Suprapubic skin (tissue), 4 donors: Measurements from ENCODE around the gene UBE2D1. TPM values are rescaled to one million over a fixed set of nuclear protein-coding genes. Genes with fewer than 3 reads are reported as not detected.

Source experiments
- DNase-seq, 2 donors: peaks; one replicate each; pipeline ENCODE4 v3.0.0-alpha.2; 2019; ENCODE audit warnings: low spot score in 2 of 2
- H3K27ac ChIP-seq: fragments of 200-600 bp; sonication (generic); one replicate; pipeline ENCODE4 v1.5.1; 2019
- H3K27me3 ChIP-seq: fragments of 200-600 bp; sonication (generic); one replicate; pipeline ENCODE4 v1.5.1; 2019
- H3K36me3 ChIP-seq: fragments of 200-600 bp; sonication (generic); one replicate; pipeline ENCODE4 v1.5.1; 2019
- H3K4me1 ChIP-seq: fragments of 200-600 bp; sonication (generic); one replicate; pipeline ENCODE4 v1.5.1; 2019
- H3K4me3 ChIP-seq: fragments of 200-600 bp; sonication (generic); one replicate; pipeline ENCODE4 v1.5.1; 2019; ENCODE audit warnings: mild to moderate bottlenecking
- H3K9me3 ChIP-seq: fragments of 200-600 bp; sonication (generic); one replicate; pipeline ENCODE4 v1.5.1; 2019
- EP300 ChIP-seq: sonication (generic); formaldehyde crosslinking; IDR thresholded peaks from one replicate; pipeline ENCODE4 v1.6.1; 2017; ENCODE audit warnings: antibody characterized with exemption
- POLR2A ChIP-seq, 2 donors: fragments of 450-650 bp; IDR thresholded peaks; one replicate each; pipeline ENCODE4 v1.6.1; 2017; ENCODE audit warnings: antibody characterized with exemption in 2 of 2, mild to moderate bottlenecking in 2 of 2, moderate library complexity in 2 of 2
- POLR2AphosphoS5 ChIP-seq, 3 donors: sonication (generic); formaldehyde crosslinking; IDR thresholded peaks; one replicate each; pipeline ENCODE4 v1.6.1; 2017; ENCODE audit warnings: antibody characterized with exemption in 3 of 3
- WGBS: methylation state at CpG from one replicate; pipeline ENCODE4 v1.1.5; 2018; 5-methylcytosine and 5-hydroxymethylcytosine counted together
- total RNA-seq, 4 donors: library from RNA; depleted of rRNA; stranded (reverse); fragments of >200 nt; gene quantifications; one replicate each; pipeline ENCODE4 v1.1.0, GENCODE V29; 2016
- TF ChIP-seq, protein P1 (sequence below), 2 donors: fragments of 200-600 bp in 1 of 2; fragments of 450-650 bp in 1 of 2; sonication (generic) in 1 of 2; IDR thresholded peaks; one replicate each; pipeline ENCODE4 v1.5.1; 2016 to 2019; ENCODE audit warnings: antibody characterized with exemption in 2 of 2, mild to moderate bottlenecking in 1 of 2, moderate library complexity in 1 of 2

UBE2D1 gene
- total RNA-seq, 4 donors from 2014 or later: 8.3 to 11.5 (median 9.6) TPM

DNA sequence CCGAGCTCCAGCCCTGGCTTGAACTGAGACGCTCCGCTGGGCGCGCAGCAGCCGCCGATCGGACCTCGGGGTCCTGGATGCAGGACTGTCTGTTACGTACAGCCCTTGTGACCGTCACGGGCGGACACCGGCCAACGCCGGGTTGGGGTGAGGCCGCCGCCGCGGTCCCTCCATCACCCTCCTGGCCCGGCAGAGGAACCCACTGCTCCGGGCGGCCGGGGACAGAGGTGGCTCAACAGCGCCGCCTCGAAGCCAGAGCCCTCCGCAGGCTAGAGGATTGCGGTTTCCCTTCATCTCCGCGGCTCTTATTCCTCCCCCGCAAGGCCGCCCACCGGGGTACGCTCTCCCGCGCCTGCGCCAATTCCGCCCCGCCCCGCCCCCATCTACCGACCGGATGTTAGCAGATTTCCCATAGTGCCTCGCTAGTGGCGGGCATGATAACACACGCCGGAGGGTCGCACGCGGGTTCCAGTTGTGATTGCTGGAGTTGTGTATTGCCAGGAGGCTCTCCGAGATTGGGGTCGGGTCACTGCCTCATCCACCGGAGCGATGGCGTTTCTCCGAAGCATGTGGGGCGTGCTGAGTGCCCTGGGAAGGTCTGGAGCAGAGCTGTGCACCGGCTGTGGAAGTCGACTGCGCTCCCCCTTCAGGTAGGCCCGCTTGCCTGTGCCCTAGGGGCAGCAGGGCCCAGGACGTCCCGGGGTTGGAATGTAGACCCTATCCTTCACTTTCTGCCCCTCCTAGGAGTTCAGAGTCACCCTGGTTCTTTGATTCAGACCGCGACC is 50.4 kb downstream of the UBE2D1 start, which contains the start of gene TFAM:
TFAM (plus strand) TSS at position 412 of the 785 bp plus-strand sequence; CDS start at position 550, 138 bp downstream.
- TF ChIP-seq POLR2AphosphoS5 (IDR thresholded peaks at IDR 0.05): peak in 2 of 3 donors; percentile 7 to 63
- TF ChIP-seq EP300: no peak
- TF ChIP-seq POLR2A (IDR thresholded peaks at IDR 0.05): peak in 1 of 2 donors; percentile 84
- TF ChIP-seq, protein P1, sequence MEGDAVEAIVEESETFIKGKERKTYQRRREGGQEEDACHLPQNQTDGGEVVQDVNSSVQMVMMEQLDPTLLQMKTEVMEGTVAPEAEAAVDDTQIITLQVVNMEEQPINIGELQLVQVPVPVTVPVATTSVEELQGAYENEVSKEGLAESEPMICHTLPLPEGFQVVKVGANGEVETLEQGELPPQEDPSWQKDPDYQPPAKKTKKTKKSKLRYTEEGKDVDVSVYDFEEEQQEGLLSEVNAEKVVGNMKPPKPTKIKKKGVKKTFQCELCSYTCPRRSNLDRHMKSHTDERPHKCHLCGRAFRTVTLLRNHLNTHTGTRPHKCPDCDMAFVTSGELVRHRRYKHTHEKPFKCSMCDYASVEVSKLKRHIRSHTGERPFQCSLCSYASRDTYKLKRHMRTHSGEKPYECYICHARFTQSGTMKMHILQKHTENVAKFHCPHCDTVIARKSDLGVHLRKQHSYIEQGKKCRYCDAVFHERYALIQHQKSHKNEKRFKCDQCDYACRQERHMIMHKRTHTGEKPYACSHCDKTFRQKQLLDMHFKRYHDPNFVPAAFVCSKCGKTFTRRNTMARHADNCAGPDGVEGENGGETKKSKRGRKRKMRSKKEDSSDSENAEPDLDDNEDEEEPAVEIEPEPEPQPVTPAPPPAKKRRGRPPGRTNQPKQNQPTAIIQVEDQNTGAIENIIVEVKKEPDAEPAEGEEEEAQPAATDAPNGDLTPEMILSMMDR (IDR thresholded peaks at IDR 0.05): peak in 1 of 2 donors; percentile 18
- Histone ChIP-seq H3K36me3 (peaks cover 9% of the 10 kb centered on the region), H3K27ac (peak within 1 kb of the TSS; percentile 80), H3K27me3 (no peaks in the 10 kb centered on the region), H3K4me3 (peak within 1 kb of the TSS; percentile 94), H3K9me3 (no peaks in the 10 kb centered on the region), H3K4me1 (peaks cover 24% of the 10 kb centered on the region)
- peak; percentile 97 to 98 for DNase-seq
- WGBS: under 1% methylated on average over 62 of the region's 65 CpGs

DNA sequence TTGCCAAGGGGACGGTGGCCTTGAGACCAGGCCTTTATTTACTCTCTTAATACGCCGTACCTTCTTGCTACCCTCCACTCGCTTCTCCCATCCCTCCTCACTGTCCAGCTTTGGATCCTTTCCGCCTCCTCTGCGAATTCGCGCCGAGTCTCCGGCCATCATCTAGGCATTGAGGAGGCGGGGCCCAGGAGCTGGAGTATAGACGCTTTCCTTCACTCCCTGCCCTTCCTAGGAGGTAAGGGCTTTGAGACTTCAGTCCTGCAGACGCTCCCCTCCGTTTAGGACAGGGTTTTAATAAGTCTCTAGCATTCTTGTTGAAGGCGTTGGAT is 50.9 kb downstream of the UBE2D1 start:
- no peaks in the 10 kb centered on the region for H3K9me3 ChIP-seq
- peak overlapping the region; percentile 80 for H3K27ac ChIP-seq
- no peaks in the 10 kb centered on the region for H3K27me3 ChIP-seq
- TF ChIP-seq POLR2AphosphoS5 (IDR thresholded peaks at IDR 0.05) (no peak), EP300 (no peak), POLR2A (IDR thresholded peaks at IDR 0.05) (no peak)
- TF ChIP-seq, protein P1 (IDR thresholded peaks at IDR 0.05): no peak
- peaks cover 24% of the 10 kb centered on the region for H3K4me1 ChIP-seq
- peak overlapping the region; percentile 94 for H3K4me3 ChIP-seq
- DNase-seq: no peak
- WGBS: 0% methylated on average over 15 of the region's 15 CpGs
- peaks cover 11% of the 10 kb centered on the region for H3K36me3 ChIP-seq

DNA sequence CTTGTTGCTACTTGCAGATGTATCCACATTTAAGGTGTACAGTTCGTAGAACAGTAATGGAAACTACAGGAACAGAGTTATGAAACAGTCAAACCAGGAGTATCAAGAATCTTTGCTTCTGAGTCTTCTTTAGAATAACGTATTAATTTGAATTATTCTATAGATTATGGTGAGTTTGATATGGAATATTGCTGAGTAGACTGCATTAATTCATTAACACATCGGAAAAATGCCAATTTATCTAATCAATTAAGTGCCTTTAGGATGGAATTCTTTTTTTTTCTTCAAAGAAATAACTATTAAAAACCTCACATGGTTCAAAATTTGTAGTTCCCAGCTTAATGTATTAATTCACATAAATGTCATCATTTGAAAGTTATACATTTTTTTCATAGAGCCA is 54.2 kb downstream of the UBE2D1 start:
- H3K9me3 ChIP-seq: no peaks in the 10 kb centered on the region

DNA sequence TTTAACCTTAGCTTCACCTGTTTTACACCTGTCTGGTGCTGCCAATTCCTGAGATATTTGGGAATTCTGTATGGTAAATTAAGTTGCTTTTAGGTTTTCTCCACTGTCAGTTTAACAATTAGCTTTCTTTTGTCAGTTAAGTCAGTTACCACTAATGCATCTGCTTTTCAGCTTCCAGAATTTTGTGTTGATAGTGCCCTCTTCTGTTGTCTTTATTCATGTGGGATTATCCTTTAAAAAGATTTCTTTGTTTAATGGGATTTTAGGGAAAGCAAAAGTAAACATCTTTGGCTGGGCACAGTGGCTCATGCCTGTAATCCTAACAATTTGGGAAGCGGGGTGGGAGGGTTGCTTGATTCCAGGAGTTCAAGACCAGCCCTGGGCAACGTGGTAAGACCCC is 58.5 kb downstream of the UBE2D1 start:
- TF ChIP-seq POLR2A (IDR thresholded peaks at IDR 0.05) (no peak), POLR2AphosphoS5 (IDR thresholded peaks at IDR 0.05) (no peak), EP300 (no peak)
- TF ChIP-seq, protein P1 (IDR thresholded peaks at IDR 0.05): no peak
- WGBS: 77% methylated on average over 2 of the region's 2 CpGs
- Histone ChIP-seq H3K36me3 (peaks cover 46% of the 10 kb centered on the region), H3K27me3 (no peaks in the 10 kb centered on the region), H3K4me3 (no peak overlapping the region), H3K9me3 (no peaks in the 10 kb centered on the region), H3K27ac (no peak overlapping the region), H3K4me1 (no peaks in the 10 kb centered on the region)
- DNase-seq: no peak

More for the DNA sequence above, 54.2 kb downstream of the UBE2D1 start:
- TF ChIP-seq EP300: no peak
- TF ChIP-seq POLR2A (IDR thresholded peaks at IDR 0.05): no peak
- no peak for TF ChIP-seq POLR2AphosphoS5 (IDR thresholded peaks at IDR 0.05)
- TF ChIP-seq, protein P1 (IDR thresholded peaks at IDR 0.05): no peak
- no peak for DNase-seq
- 94% methylated on average over 3 of the region's 3 CpGs for WGBS
- Histone ChIP-seq H3K36me3 (peaks cover 28% of the 10 kb centered on the region), H3K27me3 (no peaks in the 10 kb centered on the region), H3K4me1 (peaks cover 24% of the 10 kb centered on the region), H3K4me3 (no peak overlapping the region), H3K27ac (no peak overlapping the region)

DNA sequence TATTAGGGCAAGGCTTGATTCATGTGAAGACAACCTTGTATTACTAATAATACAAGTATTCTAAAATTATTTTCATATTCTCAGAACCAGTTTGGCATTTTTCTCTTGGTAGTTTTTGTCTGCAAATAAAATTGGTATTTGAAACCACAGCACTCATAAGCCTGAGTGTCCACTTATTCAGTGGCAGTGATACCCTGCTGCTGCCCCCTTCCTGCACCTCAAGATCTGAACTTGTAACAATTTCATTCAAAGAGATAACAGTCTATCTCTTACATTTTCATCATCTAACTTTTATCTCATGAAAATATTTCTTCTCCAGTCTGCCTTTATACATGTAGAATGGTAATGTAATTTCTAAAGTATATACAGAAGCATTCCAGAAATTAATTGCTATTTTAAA is 59.7 kb downstream of the UBE2D1 start:
- no peaks in the 10 kb centered on the region for H3K27me3 ChIP-seq
- no peaks in the 10 kb centered on the region for H3K9me3 ChIP-seq
- DNase-seq: no peak
- no peak overlapping the region for H3K4me3 ChIP-seq
- H3K4me1 ChIP-seq: no peaks in the 10 kb centered on the region
- peaks cover 44% of the 10 kb centered on the region for H3K36me3 ChIP-seq
- H3K27ac ChIP-seq: no peak overlapping the region
- TF ChIP-seq POLR2AphosphoS5 (IDR thresholded peaks at IDR 0.05) (no peak), POLR2A (IDR thresholded peaks at IDR 0.05) (no peak), EP300 (no peak)
- TF ChIP-seq, protein P1 (IDR thresholded peaks at IDR 0.05): no peak
